WTC11 (cell line): Measurements from ENCODE around the gene HPCA. TPM values are rescaled to one million over a fixed set of nuclear protein-coding genes. Genes with fewer than 3 reads are reported as not detected.

Source experiments
- ATAC-seq: fragments of 200-7000 bp; cut with Tn5 transposase; 2 replicates; pipeline ENCODE4 v1.10.0; 2021; ENCODE audit warnings: mild to moderate bottlenecking, moderate library complexity
- CTCF ChIA-PET: fragments of 300-600 bp; sonication (Branson Sonifier 250); formaldehyde crosslinking; loops from one replicate; lab custom pipeline; 2021; ENCODE audit warnings: antibody characterized with exemption; lab: Charles Lee
- POLR2A ChIA-PET: fragments of 350-600 bp; sonication (Branson Sonifier 250); formaldehyde crosslinking; loops from one replicate; lab custom pipeline; 2021; ENCODE audit warnings: antibody characterized with exemption; lab: Charles Lee
- DNase-seq: peaks from one replicate; pipeline ENCODE4 v3.0.0; 2021; ENCODE audit warnings: low spot score
- H3K27ac Mint-ChIP-seq: 2 replicates; pipeline ENCODE4 v1.8.0; 2021; ENCODE audit warnings: mixed read lengths
- H3K27me3 Mint-ChIP-seq: 2 replicates; pipeline ENCODE4 v1.8.0; 2021; ENCODE audit warnings: low read depth, mild to moderate bottlenecking, moderate library complexity, mixed read lengths
- H3K36me3 Mint-ChIP-seq: 2 replicates; pipeline ENCODE4 v1.8.0; 2021; ENCODE audit warnings: mixed read lengths
- H3K4me1 Mint-ChIP-seq: 2 replicates; pipeline ENCODE4 v1.8.0; 2022; ENCODE audit warnings: mixed read lengths
- H3K4me3 Mint-ChIP-seq: 2 replicates; pipeline ENCODE4 v1.8.0; 2021; ENCODE audit warnings: mild to moderate bottlenecking, moderate library complexity, mixed read lengths
- H3K9me3 Mint-ChIP-seq: 2 replicates; pipeline ENCODE4 v1.8.0; 2021; ENCODE audit warnings: mixed read lengths
- AR ChIP-seq: fragments of 250-450 bp; sonication (Bioruptor Pico); IDR thresholded peaks from 2 replicates; pipeline ENCODE4 v1.9.0; 2021; ENCODE audit warnings: mild to moderate bottlenecking
- GABPB1 ChIP-seq: sonication (generic); formaldehyde crosslinking; IDR thresholded peaks from 2 replicates; pipeline ENCODE4 v1.8.1; 2023; ENCODE audit warnings: mild to moderate bottlenecking, missing genetic modification reagents
- GRHL2 ChIP-seq: fragments of 250-450 bp; sonication (Bioruptor Pico); IDR thresholded peaks from 2 replicates; pipeline ENCODE4 v1.8.0; 2022; ENCODE audit warnings: mild to moderate bottlenecking, moderate library complexity; ENCODE audit not compliant: insufficient replicate concordance, severe bottlenecking
- HMGXB4 ChIP-seq: sonication (generic); formaldehyde crosslinking; IDR thresholded peaks from 2 replicates; pipeline ENCODE4 v1.8.1; 2023; ENCODE audit warnings: mild to moderate bottlenecking, moderate library complexity, missing genetic modification reagents
- NR3C1 ChIP-seq: sonication (generic); formaldehyde crosslinking; conservative IDR thresholded peaks from 2 replicates; pipeline ENCODE4 v1.8.1; 2023; ENCODE audit warnings: low read depth, mild to moderate bottlenecking, missing genetic modification reagents
- RORB ChIP-seq: fragments of 250-450 bp; sonication (Bioruptor Pico); IDR thresholded peaks from 2 replicates; pipeline ENCODE4 v1.9.0; 2021; ENCODE audit warnings: mild to moderate bottlenecking
- TCF7 ChIP-seq: sonication (generic); formaldehyde crosslinking; IDR thresholded peaks from 2 replicates; pipeline ENCODE4 v1.8.0; 2022; ENCODE audit warnings: mild to moderate bottlenecking, low read depth, missing genetic modification reagents, moderate library complexity
- TEAD1 ChIP-seq: sonication (generic); formaldehyde crosslinking; IDR thresholded peaks from 2 replicates; pipeline ENCODE4 v1.8.0; 2022; ENCODE audit warnings: mild to moderate bottlenecking, missing genetic modification reagents
- ZNF219 ChIP-seq: sonication (generic); formaldehyde crosslinking; IDR thresholded peaks from 2 replicates; pipeline ENCODE4 v1.8.0; 2023; ENCODE audit warnings: missing genetic modification reagents, mild to moderate bottlenecking, borderline replicate concordance
- total RNA-seq: library from RNA; stranded (reverse); gene quantifications from 3 replicates; pipeline ENCODE4 v1.2.3, GENCODE V29; 2021
- TF ChIP-seq, protein P1 (sequence below): sonication (generic); formaldehyde crosslinking; IDR thresholded peaks from 2 replicates; pipeline ENCODE4 v1.8.0; 2022; ENCODE audit warnings: missing genetic modification reagents
- TF ChIP-seq, protein P2 (sequence below): sonication (generic); formaldehyde crosslinking; IDR thresholded peaks from 2 replicates; pipeline ENCODE4 v1.8.1; 2023; ENCODE audit warnings: mild to moderate bottlenecking, missing genetic modification reagents, borderline replicate concordance
- TF ChIP-seq, protein P3 (sequence below): fragments of 200-600 bp; IDR thresholded peaks from 2 replicates; pipeline ENCODE4 v1.8.0; 2022; ENCODE audit warnings: antibody characterized with exemption
- TF ChIP-seq, protein P4 (sequence below): sonication (generic); formaldehyde crosslinking; IDR thresholded peaks from 2 replicates; pipeline ENCODE4 v1.8.0; 2023; ENCODE audit warnings: missing genetic modification reagents, mild to moderate bottlenecking, borderline replicate concordance

Gene HPCA
- total RNA-seq, 1 experiment from 2014 or later: 1.9 TPM

GRCh38 chr1:32925403-32926162, 39.3 kb downstream of the HPCA start:
- Mint-ChIP-seq H3K36me3 (no peaks in the 10 kb centered on the region), H3K4me3 (peak overlapping the region; percentile 85), H3K4me1 (peaks cover 21% of the 10 kb centered on the region), H3K27me3 (peaks cover 84% of the 10 kb centered on the region), H3K9me3 (no peaks in the 10 kb centered on the region), H3K27ac (no peak overlapping the region)
- DNase-seq (peak; percentile 53), ATAC-seq (peak; percentile 87)
- CTCF ChIA-PET: interaction anchor here (0.9 to 3.7 kb wide), 16 partner anchors 8 to 160 kb away, joined by 3 to 29 read pairs (median 6); partner anchors contain the start of genes AZIN2 and RNF19B
- TF ChIP-seq NR3C1 (CRISPR knock-in tag) (no peak), ZNF219 (CRISPR knock-in tag) (no peak)
- TF ChIP-seq, protein P1, sequence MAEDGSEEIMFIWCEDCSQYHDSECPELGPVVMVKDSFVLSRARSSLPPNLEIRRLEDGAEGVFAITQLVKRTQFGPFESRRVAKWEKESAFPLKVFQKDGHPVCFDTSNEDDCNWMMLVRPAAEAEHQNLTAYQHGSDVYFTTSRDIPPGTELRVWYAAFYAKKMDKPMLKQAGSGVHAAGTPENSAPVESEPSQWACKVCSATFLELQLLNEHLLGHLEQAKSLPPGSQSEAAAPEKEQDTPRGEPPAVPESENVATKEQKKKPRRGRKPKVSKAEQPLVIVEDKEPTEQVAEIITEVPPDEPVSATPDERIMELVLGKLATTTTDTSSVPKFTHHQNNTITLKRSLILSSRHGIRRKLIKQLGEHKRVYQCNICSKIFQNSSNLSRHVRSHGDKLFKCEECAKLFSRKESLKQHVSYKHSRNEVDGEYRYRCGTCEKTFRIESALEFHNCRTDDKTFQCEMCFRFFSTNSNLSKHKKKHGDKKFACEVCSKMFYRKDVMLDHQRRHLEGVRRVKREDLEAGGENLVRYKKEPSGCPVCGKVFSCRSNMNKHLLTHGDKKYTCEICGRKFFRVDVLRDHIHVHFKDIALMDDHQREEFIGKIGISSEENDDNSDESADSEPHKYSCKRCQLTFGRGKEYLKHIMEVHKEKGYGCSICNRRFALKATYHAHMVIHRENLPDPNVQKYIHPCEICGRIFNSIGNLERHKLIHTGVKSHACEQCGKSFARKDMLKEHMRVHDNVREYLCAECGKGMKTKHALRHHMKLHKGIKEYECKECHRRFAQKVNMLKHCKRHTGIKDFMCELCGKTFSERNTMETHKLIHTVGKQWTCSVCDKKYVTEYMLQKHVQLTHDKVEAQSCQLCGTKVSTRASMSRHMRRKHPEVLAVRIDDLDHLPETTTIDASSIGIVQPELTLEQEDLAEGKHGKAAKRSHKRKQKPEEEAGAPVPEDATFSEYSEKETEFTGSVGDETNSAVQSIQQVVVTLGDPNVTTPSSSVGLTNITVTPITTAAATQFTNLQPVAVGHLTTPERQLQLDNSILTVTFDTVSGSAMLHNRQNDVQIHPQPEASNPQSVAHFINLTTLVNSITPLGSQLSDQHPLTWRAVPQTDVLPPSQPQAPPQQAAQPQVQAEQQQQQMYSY (CRISPR knock-in tag): peak; percentile 85
- POLR2A ChIA-PET: interaction anchor here (1.1 kb wide), 1 partner anchor 155 kb away, joined by 4 read pairs; the partner anchor contains the start of gene AZIN2

DNA sequence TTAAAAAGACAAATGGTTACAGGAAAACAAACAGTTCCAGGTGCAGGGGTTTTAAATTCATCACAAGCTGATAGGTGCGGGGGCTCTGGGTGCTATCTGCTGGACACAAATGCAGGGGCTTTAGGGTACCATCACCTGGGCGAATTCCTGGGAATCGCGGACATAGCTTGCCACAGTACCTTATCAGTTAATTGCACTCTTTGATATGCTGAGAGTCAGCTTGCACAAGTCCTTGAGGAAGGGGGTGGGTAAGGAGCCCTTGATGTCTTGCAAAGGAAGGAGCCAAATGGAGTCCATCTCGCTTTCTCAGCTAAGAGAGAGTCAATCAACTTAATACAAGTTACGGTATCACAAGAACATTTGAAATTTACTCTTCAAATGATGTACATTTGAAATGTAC, 40.3 kb downstream of the HPCA start:
- H3K36me3 Mint-ChIP-seq: no peaks in the 10 kb centered on the region
- TF ChIP-seq, protein P2, sequence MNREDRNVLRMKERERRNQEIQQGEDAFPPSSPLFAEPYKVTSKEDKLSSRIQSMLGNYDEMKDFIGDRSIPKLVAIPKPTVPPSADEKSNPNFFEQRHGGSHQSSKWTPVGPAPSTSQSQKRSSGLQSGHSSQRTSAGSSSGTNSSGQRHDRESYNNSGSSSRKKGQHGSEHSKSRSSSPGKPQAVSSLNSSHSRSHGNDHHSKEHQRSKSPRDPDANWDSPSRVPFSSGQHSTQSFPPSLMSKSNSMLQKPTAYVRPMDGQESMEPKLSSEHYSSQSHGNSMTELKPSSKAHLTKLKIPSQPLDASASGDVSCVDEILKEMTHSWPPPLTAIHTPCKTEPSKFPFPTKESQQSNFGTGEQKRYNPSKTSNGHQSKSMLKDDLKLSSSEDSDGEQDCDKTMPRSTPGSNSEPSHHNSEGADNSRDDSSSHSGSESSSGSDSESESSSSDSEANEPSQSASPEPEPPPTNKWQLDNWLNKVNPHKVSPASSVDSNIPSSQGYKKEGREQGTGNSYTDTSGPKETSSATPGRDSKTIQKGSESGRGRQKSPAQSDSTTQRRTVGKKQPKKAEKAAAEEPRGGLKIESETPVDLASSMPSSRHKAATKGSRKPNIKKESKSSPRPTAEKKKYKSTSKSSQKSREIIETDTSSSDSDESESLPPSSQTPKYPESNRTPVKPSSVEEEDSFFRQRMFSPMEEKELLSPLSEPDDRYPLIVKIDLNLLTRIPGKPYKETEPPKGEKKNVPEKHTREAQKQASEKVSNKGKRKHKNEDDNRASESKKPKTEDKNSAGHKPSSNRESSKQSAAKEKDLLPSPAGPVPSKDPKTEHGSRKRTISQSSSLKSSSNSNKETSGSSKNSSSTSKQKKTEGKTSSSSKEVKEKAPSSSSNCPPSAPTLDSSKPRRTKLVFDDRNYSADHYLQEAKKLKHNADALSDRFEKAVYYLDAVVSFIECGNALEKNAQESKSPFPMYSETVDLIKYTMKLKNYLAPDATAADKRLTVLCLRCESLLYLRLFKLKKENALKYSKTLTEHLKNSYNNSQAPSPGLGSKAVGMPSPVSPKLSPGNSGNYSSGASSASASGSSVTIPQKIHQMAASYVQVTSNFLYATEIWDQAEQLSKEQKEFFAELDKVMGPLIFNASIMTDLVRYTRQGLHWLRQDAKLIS (CRISPR knock-in tag): no peak
- no peak for TF ChIP-seq RORB
- TF ChIP-seq GRHL2 (CRISPR knock-in tag): no peak
- TF ChIP-seq, protein P3, sequence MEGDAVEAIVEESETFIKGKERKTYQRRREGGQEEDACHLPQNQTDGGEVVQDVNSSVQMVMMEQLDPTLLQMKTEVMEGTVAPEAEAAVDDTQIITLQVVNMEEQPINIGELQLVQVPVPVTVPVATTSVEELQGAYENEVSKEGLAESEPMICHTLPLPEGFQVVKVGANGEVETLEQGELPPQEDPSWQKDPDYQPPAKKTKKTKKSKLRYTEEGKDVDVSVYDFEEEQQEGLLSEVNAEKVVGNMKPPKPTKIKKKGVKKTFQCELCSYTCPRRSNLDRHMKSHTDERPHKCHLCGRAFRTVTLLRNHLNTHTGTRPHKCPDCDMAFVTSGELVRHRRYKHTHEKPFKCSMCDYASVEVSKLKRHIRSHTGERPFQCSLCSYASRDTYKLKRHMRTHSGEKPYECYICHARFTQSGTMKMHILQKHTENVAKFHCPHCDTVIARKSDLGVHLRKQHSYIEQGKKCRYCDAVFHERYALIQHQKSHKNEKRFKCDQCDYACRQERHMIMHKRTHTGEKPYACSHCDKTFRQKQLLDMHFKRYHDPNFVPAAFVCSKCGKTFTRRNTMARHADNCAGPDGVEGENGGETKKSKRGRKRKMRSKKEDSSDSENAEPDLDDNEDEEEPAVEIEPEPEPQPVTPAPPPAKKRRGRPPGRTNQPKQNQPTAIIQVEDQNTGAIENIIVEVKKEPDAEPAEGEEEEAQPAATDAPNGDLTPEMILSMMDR: no peak
- no peak for TF ChIP-seq TEAD1 (CRISPR knock-in tag)
- TF ChIP-seq HMGXB4 (CRISPR knock-in tag): no peak
- TF ChIP-seq, protein P4, sequence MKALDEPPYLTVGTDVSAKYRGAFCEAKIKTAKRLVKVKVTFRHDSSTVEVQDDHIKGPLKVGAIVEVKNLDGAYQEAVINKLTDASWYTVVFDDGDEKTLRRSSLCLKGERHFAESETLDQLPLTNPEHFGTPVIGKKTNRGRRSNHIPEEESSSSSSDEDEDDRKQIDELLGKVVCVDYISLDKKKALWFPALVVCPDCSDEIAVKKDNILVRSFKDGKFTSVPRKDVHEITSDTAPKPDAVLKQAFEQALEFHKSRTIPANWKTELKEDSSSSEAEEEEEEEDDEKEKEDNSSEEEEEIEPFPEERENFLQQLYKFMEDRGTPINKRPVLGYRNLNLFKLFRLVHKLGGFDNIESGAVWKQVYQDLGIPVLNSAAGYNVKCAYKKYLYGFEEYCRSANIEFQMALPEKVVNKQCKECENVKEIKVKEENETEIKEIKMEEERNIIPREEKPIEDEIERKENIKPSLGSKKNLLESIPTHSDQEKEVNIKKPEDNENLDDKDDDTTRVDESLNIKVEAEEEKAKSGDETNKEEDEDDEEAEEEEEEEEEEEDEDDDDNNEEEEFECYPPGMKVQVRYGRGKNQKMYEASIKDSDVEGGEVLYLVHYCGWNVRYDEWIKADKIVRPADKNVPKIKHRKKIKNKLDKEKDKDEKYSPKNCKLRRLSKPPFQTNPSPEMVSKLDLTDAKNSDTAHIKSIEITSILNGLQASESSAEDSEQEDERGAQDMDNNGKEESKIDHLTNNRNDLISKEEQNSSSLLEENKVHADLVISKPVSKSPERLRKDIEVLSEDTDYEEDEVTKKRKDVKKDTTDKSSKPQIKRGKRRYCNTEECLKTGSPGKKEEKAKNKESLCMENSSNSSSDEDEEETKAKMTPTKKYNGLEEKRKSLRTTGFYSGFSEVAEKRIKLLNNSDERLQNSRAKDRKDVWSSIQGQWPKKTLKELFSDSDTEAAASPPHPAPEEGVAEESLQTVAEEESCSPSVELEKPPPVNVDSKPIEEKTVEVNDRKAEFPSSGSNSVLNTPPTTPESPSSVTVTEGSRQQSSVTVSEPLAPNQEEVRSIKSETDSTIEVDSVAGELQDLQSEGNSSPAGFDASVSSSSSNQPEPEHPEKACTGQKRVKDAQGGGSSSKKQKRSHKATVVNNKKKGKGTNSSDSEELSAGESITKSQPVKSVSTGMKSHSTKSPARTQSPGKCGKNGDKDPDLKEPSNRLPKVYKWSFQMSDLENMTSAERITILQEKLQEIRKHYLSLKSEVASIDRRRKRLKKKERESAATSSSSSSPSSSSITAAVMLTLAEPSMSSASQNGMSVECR: no peak
- no peak for TF ChIP-seq AR (CRISPR knock-in tag)
- TF ChIP-seq GABPB1: no peak
- no peak for TF ChIP-seq TCF7 (CRISPR knock-in tag)

More for the DNA sequence above, 40.3 kb downstream of the HPCA start:
- no peak for ATAC-seq
- ChIA-PET CTCF (interaction anchor here (0.6 to 3.7 kb wide), 11 partner anchors 7 to 214 kb away, joined by 3 to 29 read pairs (median 7); no protein-coding TSS in a partner anchor), POLR2A (interaction anchor here (0.6 to 0.7 kb wide), 3 partner anchors 40 to 1680 kb away, joined by 3 to 6 read pairs (median 4); no protein-coding TSS in a partner anchor)
- Mint-ChIP-seq H3K4me1 (peaks cover 21% of the 10 kb centered on the region), H3K9me3 (no peaks in the 10 kb centered on the region), H3K27ac (no peak overlapping the region), H3K4me3 (peak overlapping the region; percentile 85), H3K27me3 (peaks cover 78% of the 10 kb centered on the region)
- DNase-seq: no peak
